Measurements from ENCODE around the gene SNX13.
"Not testable (repeated sequence)": the region's sequence is repeated elsewhere in the genome, so short reads cannot be mapped to it uniquely, and the experiment has no call there.

The SNX13 gene

DNA sequence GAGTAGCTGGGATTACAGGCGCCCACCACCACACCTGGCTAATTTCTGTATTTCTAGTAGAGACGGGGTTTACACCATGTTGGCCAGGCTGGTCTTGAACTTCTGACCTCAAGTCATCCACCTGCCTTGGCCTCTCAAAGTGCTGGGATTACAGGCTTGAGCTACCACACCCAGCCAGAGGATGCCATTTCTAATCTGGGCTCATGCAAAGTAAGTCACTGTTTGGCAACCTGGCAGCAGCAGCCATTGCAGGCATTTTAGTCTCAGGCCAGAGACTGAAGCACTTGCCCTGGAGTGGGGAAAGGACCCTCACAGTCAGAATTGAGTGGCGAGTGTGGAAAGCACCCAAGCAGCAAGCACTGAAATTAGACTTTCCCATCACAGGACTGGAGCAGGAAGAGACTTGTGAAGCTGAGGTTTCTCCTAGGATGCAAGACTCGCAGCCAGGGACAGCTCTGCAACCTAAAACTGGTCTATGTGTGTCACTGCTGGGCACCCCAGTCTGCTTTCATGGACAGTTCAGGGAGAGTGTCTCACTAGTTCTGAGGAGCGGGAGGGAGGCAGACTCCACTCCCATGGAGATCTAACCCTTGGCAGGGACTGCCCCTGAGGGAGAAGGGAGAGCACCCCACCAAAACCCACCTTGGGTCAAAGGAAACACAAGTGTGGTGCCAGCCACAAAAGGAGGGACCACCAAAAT lies 27.6 kb downstream of the SNX13 start:
- no peak for DNase-seq

GRCh38 chr7:17912050-17912449 lies 28.2 kb downstream of the SNX13 start:
- DNase-seq: no peak

DNA sequence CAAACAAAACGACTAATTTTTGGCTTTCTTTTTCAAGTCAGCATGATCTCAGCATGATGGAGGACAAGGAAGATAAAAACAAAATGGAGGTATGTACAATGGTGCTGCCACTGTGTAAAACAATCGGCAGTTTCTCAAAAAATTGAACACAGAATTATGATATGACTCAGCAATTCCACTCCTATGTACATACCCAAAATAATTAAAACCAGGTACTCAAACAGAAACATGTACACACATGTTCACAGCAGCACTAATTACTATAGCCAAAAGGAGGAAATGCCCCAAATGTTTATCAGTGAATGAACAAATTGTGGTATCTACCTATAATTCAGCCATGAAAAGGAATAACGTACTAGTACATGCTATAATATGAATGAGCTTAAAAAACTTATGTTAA lies 29.9 kb downstream of the SNX13 start:
- DNase-seq: no peak

- not testable (repeated sequence) for DNase-seq
Observed at GRCh38 chr7:17909310-17909709, 31.0 kb downstream of the SNX13 start.

DNA sequence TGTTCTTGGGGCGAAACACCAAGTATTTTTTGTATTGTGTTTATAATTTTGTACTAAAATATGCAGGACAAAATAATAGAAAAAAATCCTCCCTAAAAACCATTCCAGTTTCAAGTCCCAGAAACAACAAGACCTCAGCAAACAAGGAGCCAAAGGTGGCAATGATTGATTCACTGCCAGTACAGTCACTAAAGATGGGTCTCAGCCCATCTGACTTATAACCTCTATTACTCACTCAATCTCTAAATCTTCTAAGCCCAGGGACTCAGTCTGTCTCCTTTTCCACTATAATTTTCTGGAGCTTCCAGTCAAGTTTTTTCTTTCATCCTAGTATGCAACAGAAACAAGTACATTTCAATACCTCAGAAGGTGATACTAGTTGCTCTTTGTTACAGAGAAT lies 33.3 kb downstream of the SNX13 start:
- DNase-seq: peak; percentile 37

DNA sequence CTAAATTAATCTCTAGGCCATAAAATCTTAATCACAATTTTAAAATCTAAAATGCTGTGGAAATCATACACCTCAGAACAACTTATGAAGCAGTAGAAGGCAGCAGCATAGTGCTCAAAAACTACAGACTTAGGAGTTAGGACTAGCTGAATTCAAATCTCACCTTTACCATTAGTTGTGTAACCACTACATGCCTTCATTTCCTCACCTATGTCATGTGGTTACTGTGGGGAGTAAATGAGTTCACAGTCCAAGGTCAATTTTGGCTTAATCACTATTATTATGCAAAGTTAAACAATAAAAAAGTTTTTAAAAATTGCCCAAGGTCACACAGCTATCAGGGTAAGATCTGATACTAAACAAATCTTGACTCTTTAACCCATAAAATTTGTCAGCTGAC lies 37.0 kb downstream of the SNX13 start:
- no peak for DNase-seq

DNA sequence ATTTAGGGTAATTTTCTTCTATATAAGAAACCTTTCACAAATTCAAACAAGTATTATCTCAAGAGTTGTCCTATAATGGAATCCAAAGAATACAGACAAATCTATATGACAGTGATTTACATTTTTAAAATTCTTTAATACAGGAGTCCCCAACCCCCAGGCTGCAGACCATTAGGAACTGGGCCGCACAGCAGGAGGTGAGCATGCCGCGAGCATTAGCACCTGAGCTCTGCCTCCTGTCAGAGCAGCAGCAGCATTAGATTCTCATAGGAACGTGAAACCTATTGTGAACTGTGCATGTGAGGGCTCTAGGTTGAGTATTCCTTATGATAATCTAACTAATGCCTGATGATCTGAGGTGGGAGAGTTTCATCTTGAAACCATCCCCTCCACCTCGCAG lies 37.7 kb downstream of the SNX13 start:
- no peak for DNase-seq

GRCh38 chr7:17900464-17900863 lies 39.8 kb downstream of the SNX13 start:
- no peak for DNase-seq

GRCh38 chr7:17898111-17898510 lies 42.2 kb downstream of the SNX13 start:
- no peak for DNase-seq

- peak; percentile 57 for DNase-seq
Observed at GRCh38 chr7:17887286-17887685, 53.0 kb downstream of the SNX13 start.

- no peak for DNase-seq
Observed at GRCh38 chr7:17882685-17883084, 57.6 kb downstream of the SNX13 start.

DNA sequence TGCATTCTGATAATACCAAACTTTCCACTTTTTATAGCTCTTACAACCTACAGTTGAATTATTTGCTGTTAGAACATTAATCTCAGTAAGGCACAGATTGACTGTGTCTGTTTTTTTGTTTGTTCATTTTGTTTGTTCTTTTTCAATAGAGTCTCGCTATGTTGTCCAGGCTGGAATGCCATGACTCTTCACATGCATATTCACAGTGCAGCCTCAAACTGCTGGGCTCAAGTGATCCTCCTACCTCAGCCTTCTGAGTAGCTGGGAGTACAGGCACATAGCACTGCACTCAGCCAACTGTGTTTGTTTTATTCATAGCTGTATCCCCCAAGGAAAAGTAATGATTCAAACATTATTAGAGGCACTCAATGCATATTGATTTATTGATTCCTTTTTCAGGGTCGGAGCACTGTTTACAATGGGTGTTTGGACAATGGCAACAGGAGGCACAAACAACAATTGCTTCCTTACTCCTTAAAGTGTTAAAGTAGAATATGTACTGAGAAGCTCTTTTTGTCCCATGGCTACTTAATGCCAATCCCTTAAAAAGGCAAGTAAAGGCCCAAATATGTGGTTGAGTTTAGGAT lies 61.1 kb downstream of the SNX13 start:
- DNase-seq: no peak

GRCh38 chr7:17878627-17879026 lies 61.7 kb downstream of the SNX13 start:
- DNase-seq: no peak

DNA sequence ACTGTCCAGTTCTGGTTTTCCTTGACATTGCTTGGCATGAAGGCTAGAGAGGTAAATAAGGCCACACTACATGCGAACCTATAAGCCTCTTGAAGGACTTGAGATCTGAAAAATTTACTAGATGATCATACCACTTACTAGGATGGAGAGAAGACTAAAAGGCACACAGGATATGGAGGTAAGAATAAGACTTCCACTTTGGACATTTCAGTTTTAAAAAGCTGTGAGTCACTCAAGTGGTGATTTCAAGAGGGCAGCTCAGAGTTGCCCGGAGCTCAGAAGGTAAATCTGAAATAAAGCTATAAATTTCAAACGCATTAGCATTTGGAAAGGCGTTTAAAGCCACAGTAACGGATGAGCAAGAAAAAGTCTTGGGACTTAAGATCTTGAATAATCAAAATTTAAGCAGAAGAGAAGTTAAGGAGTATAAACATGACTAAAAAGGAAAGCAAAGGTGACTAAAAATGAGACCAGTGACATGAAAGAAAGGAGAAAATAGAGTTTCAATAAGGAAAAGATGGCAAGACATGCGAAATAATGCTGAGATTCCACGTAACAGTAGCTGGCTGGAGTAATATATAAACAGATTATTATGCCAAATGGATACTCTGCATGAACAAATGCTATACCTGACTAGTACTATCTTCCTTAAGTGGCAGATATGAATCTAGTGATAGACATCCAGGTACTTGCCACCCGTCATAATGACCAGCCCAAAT lies 68.3 kb downstream of the SNX13 start:
- DNase-seq: no peak

- DNase-seq: no peak
Observed at GRCh38 chr7:17870406-17870805, 69.9 kb downstream of the SNX13 start.

GRCh38 chr7:17863809-17864143 lies 76.5 kb downstream of the SNX13 start:
- no peak for DNase-seq

- no peak for DNase-seq
Observed at GRCh38 chr7:17863095-17863808, 77.0 kb downstream of the SNX13 start.

DNA sequence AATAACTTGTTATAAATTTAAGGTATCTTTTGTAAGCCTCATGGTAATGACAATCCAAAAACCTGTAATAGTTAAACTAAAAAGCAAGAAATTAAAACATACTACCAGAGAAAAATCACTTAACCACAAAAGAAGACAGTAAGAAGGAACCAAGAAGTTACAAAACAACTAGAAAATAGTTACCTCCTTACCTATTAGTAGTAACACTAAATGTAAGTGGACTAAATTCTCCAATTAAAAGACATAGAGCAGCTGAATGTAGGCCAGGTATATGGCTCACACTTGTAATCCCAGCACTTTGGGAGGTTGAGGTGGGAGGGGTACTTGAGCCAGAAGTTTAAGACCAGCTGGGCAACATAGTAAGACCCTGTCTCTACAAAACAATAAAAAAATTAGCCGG lies 84.0 kb downstream of the SNX13 start:
- no peak for DNase-seq

- no peak for DNase-seq
Observed at GRCh38 chr7:17855202-17855601, 85.1 kb downstream of the SNX13 start.

- DNase-seq: no peak
Observed at GRCh38 chr7:17854261-17855047, 85.8 kb downstream of the SNX13 start.

DNA sequence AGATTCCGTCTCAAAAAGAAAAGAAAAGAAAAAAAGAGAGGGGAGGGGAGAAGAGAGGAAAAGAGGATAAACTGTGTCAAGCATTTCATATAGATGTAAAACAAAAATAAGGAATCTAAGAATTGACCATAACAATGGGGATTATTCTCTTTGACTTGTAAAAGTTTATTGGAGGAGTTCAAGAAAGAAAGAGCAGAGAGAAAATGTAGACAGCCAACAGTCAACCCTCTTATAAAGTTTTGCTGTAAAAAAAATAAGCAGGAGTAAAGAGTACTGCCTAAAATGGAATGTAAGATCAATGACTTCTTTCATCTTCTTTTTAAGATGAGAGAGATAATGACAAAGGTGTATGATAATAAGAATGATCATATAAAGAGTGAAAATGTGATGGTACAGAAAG lies 87.9 kb downstream of the SNX13 start:
- DNase-seq: no peak

DNA sequence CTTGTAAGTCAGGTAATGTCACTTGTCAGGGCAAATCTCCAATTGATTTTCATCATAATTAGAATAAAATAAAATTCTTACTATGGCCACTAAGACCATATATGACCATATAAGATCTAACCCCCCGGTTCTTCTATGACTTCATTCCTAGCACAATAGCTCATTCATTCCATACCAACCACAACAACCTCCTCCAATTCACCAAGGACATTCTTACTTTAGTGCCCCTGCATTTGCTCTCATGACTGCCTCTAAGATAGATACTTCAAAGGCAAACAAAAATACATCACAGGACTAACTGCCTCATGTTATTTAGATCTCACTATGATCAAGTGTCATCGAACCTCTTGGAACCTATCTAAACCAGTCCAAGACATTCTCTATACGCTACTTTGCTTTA lies 90.8 kb downstream of the SNX13 start:
- peak; percentile 39 for DNase-seq

DNA sequence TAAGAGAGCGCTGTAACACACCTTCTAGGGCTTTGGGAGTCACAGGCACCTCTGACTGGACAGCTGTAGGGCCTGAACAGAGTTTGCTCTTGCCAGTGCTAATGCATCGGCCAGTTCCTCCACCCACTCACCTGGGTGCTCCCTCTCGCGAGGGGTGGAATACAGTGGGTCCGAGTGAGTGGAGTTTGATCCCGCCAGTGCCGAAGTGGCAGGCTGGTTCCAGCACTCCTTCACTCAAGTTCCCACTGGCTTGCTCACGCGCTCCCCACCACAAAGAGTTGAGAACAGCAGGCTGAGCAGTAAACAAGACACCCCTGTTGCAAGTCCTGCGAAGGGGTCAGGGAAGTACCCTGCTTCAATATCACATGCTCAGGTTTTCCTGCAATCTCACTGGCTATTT lies 91.8 kb downstream of the SNX13 start:
- no peak for DNase-seq

Data from NCI-H226 (cell line).